HCEC 1CT (cell line): ENCODE results near the gene IZUMO4.

ENCODE experiments used
- DNase-seq: peaks from one replicate; pipeline ENCODE4 v3.0.0-alpha.2; 2017

Gene IZUMO4

GRCh38 chr19:2059422-2060201 is 37.1 kb upstream of the IZUMO4 start:
- peak; percentile 17 for DNase-seq

- DNase-seq = peak; percentile 66
Observed at GRCh38 chr19:2060884-2061494, 35.7 kb upstream of the IZUMO4 start.

GRCh38 chr19:2061495-2062388 is 35.0 kb upstream of the IZUMO4 start:
- peak; percentile 98 for DNase-seq

- no peak for DNase-seq
Observed at GRCh38 chr19:2062389-2062729, 34.4 kb upstream of the IZUMO4 start.

- DNase-seq = no peak
Observed at GRCh38 chr19:2062770-2063169, 33.9 kb upstream of the IZUMO4 start.

- no peak for DNase-seq
Observed at GRCh38 chr19:2063824-2064223, 32.9 kb upstream of the IZUMO4 start.

GRCh38 chr19:2064395-2064787 is 32.3 kb upstream of the IZUMO4 start:
- no peak for DNase-seq

- no peak for DNase-seq
Observed at GRCh38 chr19:2064788-2065524, 31.8 kb upstream of the IZUMO4 start.

- no peak for DNase-seq
Observed at GRCh38 chr19:2070436-2070827, 26.3 kb upstream of the IZUMO4 start.

GRCh38 chr19:2070986-2071673 is 25.6 kb upstream of the IZUMO4 start:
- no peak for DNase-seq

- DNase-seq = no peak
Observed at GRCh38 chr19:2072757-2073551, 23.8 kb upstream of the IZUMO4 start.

- DNase-seq = no peak
Observed at GRCh38 chr19:2076526-2076944, 20.2 kb upstream of the IZUMO4 start.

GRCh38 chr19:2077398-2077797 is 19.3 kb upstream of the IZUMO4 start:
- DNase-seq = no peak

GRCh38 chr19:2077833-2078619 is 18.7 kb upstream of the IZUMO4 start:
- DNase-seq = no peak

GRCh38 chr19:2079076-2079864 is 17.4 kb upstream of the IZUMO4 start:
- DNase-seq = no peak

- DNase-seq = no peak
Observed at GRCh38 chr19:2079865-2080301, 16.8 kb upstream of the IZUMO4 start.

GRCh38 chr19:2080336-2080988 is 16.3 kb upstream of the IZUMO4 start:
- DNase-seq = no peak

GRCh38 chr19:2081873-2082810 is 14.6 kb upstream of the IZUMO4 start:
- DNase-seq = no peak
